ENCODE results near the gene FUT7.

- no peak for TF ChIP-seq CTCF (IDR thresholded peaks at IDR 0.05; ENCODE audit: low read length)
- TF ChIP-seq EZH2 (IDR thresholded peaks at IDR 0.05; ENCODE audit: borderline replicate concordance, low read length) = no peak
These were observed 12.8 kb upstream of the FUT7 start for GRCh38 chr9:137044502-137045177.
